Activated CD8-positive, alpha-beta memory T cell treated with anti-CD3 and anti-CD28 coated beads, Interleukin-2, amount 10 ng/mL, durations not matched to agents 7 days and 5 days (primary cell): ENCODE data around the gene CARMIL1. TPM values are rescaled to one million over a fixed set of nuclear protein-coding genes. Genes with fewer than 3 reads are reported as not detected.
"Not testable (repeated sequence)": the region's sequence is repeated elsewhere in the genome, so short reads cannot be mapped to it uniquely, and the experiment has no call there.

ENCODE experiments used
- ATAC-seq: fragments of 150-1000 bp; cut with Tn5 transposase; one replicate; pipeline ENCODE4 v1.10.0; 2021; ENCODE audit warnings: moderate library complexity
- CTCF ChIA-PET: fragments of 350-600 bp; sonication (Branson Sonifier 250); formaldehyde crosslinking; loops from one replicate; lab custom pipeline; 2021; ENCODE audit warnings: antibody characterized with exemption; lab: Charles Lee
- DNase-seq: peaks from one replicate; pipeline ENCODE4 v3.0.0-alpha.2; 2020
- H3K27ac Mint-ChIP-seq: one replicate; pipeline ENCODE4 v1.8.0; 2021; ENCODE audit warnings: mild to moderate bottlenecking, mixed read lengths
- H3K27me3 Mint-ChIP-seq: one replicate; pipeline ENCODE4 v1.8.0; 2021; ENCODE audit warnings: mixed read lengths
- H3K36me3 Mint-ChIP-seq: one replicate; pipeline ENCODE4 v1.8.0; 2021; ENCODE audit warnings: mild to moderate bottlenecking, mixed read lengths
- H3K4me1 Mint-ChIP-seq: one replicate; pipeline ENCODE4 v1.8.0; 2021; ENCODE audit warnings: mixed read lengths
- H3K4me3 Mint-ChIP-seq: one replicate; pipeline ENCODE4 v1.8.0; 2021; ENCODE audit warnings: mild to moderate bottlenecking, moderate library complexity, mixed read lengths
- H3K9me3 Mint-ChIP-seq: one replicate; pipeline ENCODE4 v1.8.0; 2022; ENCODE audit warnings: low read depth, mixed read lengths
- total RNA-seq, 2 experiments: library from RNA; stranded (reverse); gene quantifications; one replicate each; pipeline ENCODE4 v1.2.3, GENCODE V29; 2021

The CARMIL1 gene
- total RNA-seq, 2 experiments from 2014 or later = 3.4 to 3.8 TPM

DNA sequence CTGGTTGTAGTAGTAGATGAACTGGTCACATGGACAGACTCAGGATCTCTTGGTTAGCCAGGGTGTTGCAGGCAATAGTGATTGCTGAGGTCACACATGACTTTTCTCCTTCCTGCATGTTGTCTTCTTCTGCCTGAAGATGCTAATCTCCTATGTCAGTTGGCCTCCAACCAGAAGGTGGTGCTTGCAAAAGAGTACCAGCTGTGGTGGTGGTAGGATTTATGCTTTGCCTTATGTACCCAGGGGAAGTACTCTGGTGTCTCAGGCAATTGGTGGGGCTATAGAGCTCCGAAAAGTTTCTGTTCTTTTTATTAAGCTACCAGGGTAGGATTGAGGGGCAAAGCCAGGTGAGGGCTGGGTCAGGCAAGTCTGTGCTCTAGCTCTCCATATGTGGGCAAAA is 98.5 kb downstream of the CARMIL1 start:
- Mint-ChIP-seq H3K4me1 (peaks cover 12% of the 10 kb centered on the region), H3K36me3 (peaks cover 17% of the 10 kb centered on the region)
- CTCF ChIA-PET = interaction anchor here (0.6 kb wide), 1 partner anchor 39 kb away, joined by 3 read pairs; no protein-coding TSS in a partner anchor

DNA sequence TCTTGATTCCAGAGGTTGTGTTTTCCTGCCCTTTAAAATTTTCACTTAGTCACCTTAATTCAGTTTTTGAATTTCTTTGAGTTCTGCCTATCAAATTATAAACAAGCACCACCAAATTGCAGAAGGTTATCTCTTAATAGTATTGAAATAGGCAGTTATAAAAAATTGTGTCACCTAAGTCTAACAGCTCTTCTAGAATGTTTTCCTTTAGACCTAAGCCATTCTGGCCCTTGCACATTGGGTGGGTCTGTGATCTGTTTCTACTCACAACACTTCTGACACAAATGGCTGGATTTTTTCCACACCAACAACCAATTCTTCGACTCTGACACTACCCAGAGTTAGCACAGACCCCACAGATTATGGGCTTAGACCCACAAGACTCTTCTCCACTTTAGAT is 101.9 kb downstream of the CARMIL1 start:
- H3K9me3 Mint-ChIP-seq = peaks cover 2% of the 10 kb centered on the region
- no peaks in the 10 kb centered on the region for H3K27me3 Mint-ChIP-seq
- CTCF ChIA-PET = interaction anchor here (0.5 kb wide), 1 partner anchor 97 kb away, joined by 3 read pairs; no protein-coding TSS in a partner anchor
- peaks cover 2% of the 10 kb centered on the region for H3K36me3 Mint-ChIP-seq
- H3K4me3 Mint-ChIP-seq = no peak overlapping the region
- ATAC-seq = no peak
- H3K4me1 Mint-ChIP-seq = no peaks in the 10 kb centered on the region
- H3K27ac Mint-ChIP-seq = no peak overlapping the region
- no peak for DNase-seq

More for the DNA sequence above, 98.5 kb downstream of the CARMIL1 start:
- peak; percentile 9 for ATAC-seq
- Mint-ChIP-seq H3K9me3 (peaks cover 11% of the 10 kb centered on the region), H3K27ac (no peak overlapping the region), H3K4me3 (no peak overlapping the region), H3K27me3 (no peaks in the 10 kb centered on the region)
- no peak for DNase-seq

DNA sequence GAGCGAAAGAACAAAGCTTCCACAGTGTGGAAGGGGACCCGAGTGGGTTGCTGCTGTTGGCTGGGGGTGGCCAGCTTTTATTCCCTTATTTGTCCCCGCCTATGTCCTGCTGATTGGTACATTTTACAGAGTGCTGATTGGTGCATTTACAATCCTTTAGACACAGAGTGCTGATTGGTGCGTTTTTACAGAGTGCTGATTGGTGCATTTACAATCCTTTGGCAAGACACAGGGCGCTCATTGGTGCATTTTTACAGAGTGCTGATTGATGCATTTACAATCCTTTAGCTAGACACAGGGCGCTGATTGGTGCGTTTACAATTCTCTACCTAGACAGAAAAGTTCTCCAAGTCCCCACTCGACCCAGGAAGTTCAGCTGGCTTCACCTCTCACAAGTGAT is 103.3 kb downstream of the CARMIL1 start:
- not testable (repeated sequence) for DNase-seq, H3K27me3 Mint-ChIP-seq, H3K4me3 Mint-ChIP-seq, H3K36me3 Mint-ChIP-seq, H3K27ac Mint-ChIP-seq, H3K9me3 Mint-ChIP-seq, H3K4me1 Mint-ChIP-seq, ATAC-seq
- CTCF ChIA-PET = interaction anchor here (0.6 kb wide), 1 partner anchor 930 kb away, joined by 3 read pairs; no protein-coding TSS in a partner anchor

DNA sequence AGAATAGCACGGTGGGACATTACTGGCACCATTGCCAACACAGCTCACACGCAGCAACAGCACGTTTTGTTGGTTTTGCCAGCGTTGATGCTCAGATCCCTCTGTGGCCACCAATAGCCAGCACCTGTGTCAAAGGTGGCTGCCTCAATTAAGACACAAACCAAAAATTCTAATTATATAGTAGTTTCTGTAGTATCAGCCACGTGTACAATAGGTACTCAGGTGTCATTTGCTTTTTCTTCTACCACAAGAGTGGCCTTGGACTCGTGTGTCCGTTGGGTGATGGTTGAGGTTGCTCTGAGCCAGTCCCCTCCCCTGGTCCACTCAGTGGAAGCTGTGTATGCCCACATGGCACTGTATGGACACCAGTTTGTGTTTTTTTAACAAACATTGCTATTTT is 105.1 kb downstream of the CARMIL1 start:
- Mint-ChIP-seq H3K4me1 (peaks cover 3% of the 10 kb centered on the region), H3K9me3 (no peaks in the 10 kb centered on the region), H3K27me3 (no peaks in the 10 kb centered on the region), H3K36me3 (no peaks in the 10 kb centered on the region), H3K27ac (no peak overlapping the region), H3K4me3 (no peak overlapping the region)
- CTCF ChIA-PET = interaction anchor here (1.0 kb wide), 1 partner anchor 16 kb away, joined by 3 read pairs; no protein-coding TSS in a partner anchor
- no peak for ATAC-seq
- no peak for DNase-seq

DNA sequence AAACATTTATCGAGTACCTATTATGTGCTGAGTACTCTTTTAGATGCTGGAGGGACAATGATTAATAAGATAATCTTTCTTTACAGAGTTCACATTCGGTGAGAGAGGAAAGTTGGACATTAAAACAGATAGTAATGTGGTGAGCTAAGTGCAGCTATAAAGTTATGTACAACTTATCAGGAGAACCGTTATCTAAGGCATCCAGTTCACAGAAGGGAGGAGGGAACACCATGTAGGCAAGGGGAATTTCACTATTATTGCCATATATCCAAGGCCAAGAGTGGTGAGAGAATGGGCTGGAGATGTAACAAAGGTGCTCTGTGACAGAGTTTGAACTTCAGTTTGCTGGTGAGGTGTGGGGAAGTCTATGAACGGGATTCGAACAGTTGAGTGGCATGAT is 105.8 kb downstream of the CARMIL1 start:
- Mint-ChIP-seq H3K4me3 (no peak overlapping the region), H3K27me3 (no peaks in the 10 kb centered on the region), H3K36me3 (no peaks in the 10 kb centered on the region), H3K27ac (no peak overlapping the region), H3K9me3 (no peaks in the 10 kb centered on the region), H3K4me1 (peaks cover 3% of the 10 kb centered on the region)
- CTCF ChIA-PET = interaction anchor here (1.0 kb wide), 1 partner anchor 15 kb away, joined by 3 read pairs; no protein-coding TSS in a partner anchor
- no peak for DNase-seq
- ATAC-seq = no peak

DNA sequence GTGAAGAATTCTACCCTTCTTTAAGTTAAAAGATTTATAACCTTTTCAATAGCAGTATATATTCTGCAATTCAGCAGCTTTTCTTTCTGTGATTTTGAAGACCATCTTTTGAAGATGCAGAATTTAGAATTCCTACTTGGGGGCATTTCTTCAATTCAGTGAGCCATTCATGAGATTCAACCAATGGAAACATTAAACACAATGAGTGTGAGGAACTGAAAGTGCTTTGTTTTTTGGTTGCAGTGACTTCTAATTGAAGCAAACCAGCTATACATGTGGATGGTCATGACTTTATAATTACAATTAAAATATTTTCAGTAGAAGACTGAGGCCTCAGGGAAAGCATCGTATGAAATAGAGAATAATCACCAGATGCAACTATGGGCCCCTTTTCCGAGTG is 108.3 kb downstream of the CARMIL1 start:
- CTCF ChIA-PET = no interaction called here
- ATAC-seq (no peak), DNase-seq (no peak)
- Mint-ChIP-seq H3K27me3 (no peaks in the 10 kb centered on the region), H3K36me3 (no peaks in the 10 kb centered on the region), H3K4me1 (peaks cover 3% of the 10 kb centered on the region), H3K27ac (no peak overlapping the region), H3K4me3 (no peak overlapping the region), H3K9me3 (no peaks in the 10 kb centered on the region)

DNA sequence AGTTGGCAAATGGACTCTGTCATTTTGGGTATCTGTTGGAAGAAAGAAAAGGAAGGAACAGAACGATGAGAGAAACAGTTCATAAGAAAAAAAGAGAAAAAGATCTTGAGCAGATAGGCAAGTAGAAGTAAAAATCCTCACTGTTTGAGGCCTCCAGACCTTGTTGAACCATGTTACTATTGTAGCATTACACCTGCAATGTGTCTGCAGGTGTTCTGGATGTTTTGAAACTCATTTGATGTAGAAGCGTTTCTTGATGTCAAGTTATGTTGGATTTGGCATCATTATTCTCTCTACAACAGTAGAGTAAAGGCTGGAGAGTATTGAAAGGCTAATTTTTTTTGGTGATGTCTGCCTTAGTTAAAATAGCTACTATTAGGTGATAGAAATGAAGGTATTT is 108.7 kb downstream of the CARMIL1 start:
- Mint-ChIP-seq H3K36me3 (no peaks in the 10 kb centered on the region), H3K27ac (no peak overlapping the region), H3K9me3 (no peaks in the 10 kb centered on the region), H3K4me1 (peaks cover 3% of the 10 kb centered on the region), H3K4me3 (no peak overlapping the region), H3K27me3 (no peaks in the 10 kb centered on the region)
- no peak for DNase-seq
- CTCF ChIA-PET = no interaction called here
- ATAC-seq = no peak

DNA sequence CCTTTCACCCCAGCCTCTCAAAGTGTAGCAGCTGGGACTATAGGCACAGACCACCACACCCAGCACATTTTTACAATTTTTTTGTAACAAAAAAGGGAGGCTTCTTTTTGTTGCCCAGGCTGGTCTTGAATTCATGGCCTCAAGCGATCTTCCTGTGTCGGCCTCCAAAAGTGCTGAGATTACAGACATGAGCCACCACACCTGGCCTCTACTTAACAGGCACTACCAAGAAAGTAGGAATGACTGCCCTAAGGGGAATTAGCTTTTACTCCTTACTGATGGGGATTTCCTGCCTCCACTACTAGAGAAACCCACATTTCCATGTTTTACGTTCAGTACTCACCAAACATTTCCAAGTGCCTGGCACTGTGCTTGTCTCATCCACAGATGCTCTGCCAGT is 109.6 kb downstream of the CARMIL1 start:
- ATAC-seq (no peak), DNase-seq (no peak)
- no peak overlapping the region for H3K27ac Mint-ChIP-seq
- H3K36me3 Mint-ChIP-seq = no peaks in the 10 kb centered on the region
- CTCF ChIA-PET = no interaction called here
- H3K4me3 Mint-ChIP-seq = no peak overlapping the region
- H3K4me1 Mint-ChIP-seq = peaks cover 3% of the 10 kb centered on the region
- no peaks in the 10 kb centered on the region for H3K27me3 Mint-ChIP-seq
- no peaks in the 10 kb centered on the region for H3K9me3 Mint-ChIP-seq

DNA sequence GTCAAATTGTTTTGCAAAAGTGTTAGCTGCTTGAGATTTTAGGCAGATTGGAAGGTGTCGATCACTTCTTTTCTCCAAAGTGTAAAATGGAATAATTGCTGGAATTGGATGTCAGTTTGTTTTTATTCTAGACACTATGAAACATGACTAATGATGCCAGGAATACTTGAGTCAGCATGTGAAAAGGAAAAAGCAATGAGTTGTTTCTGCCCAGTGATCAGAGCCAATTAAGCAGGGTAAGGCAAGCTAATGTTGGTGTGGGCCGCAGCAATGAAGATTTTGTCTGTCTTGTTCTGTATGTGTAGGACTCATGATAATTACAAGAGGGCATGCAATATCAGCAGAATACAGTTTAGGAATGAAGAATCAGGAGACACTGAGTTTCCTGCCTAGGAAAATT is 110.3 kb downstream of the CARMIL1 start:
- Mint-ChIP-seq H3K4me1 (peaks cover 3% of the 10 kb centered on the region), H3K27me3 (no peaks in the 10 kb centered on the region), H3K27ac (no peak overlapping the region), H3K4me3 (no peak overlapping the region), H3K36me3 (no peaks in the 10 kb centered on the region), H3K9me3 (no peaks in the 10 kb centered on the region)
- ATAC-seq (no peak), DNase-seq (no peak)
- CTCF ChIA-PET = no interaction called here

DNA sequence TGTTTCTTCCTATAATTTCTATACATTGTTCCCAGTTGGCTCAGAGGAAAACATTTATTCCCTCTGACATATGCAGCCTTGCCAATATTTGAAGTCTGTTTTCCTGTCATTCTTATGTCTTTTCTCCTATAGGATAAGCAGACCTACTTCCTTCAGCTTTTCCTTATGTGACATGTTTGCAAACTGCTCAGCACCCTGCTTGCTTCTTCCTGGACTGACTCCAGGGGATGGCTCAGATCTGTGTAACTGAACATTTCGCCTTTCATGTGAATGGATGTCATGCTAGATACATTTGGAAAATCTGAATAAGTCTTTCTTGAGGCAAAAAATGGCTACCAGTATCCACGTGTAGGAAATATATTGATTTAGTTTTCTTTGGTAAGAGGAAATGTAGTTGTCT is 113.2 kb downstream of the CARMIL1 start:
- Mint-ChIP-seq H3K4me1 (peaks cover 3% of the 10 kb centered on the region), H3K36me3 (no peaks in the 10 kb centered on the region), H3K9me3 (no peaks in the 10 kb centered on the region), H3K27ac (no peak overlapping the region), H3K27me3 (no peaks in the 10 kb centered on the region), H3K4me3 (no peak overlapping the region)
- no peak for ATAC-seq
- CTCF ChIA-PET = no interaction called here
- no peak for DNase-seq

DNA sequence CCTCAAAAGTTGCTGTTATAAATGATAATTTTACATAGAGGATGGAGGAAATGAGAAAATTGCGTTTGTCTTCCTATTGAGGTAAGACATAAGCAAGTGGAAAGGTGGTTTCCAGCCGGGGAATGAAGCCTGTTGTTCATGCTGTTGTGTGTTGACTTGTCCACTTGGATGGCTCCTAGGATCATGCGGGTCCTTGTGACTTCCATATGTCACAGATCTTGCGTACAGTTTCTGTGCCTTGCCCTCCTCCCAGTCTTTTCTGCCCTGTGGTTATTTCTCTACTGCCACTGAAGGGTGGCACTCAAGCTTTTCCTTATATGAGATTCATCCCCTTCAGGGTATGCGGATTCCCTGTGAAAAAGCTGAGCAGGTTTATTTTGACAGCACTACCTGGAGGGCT is 116.6 kb downstream of the CARMIL1 start:
- Mint-ChIP-seq H3K4me1 (no peaks in the 10 kb centered on the region), H3K36me3 (no peaks in the 10 kb centered on the region), H3K9me3 (no peaks in the 10 kb centered on the region), H3K4me3 (no peak overlapping the region), H3K27ac (no peak overlapping the region), H3K27me3 (no peaks in the 10 kb centered on the region)
- CTCF ChIA-PET = no interaction called here
- no peak for ATAC-seq
- no peak for DNase-seq

DNA sequence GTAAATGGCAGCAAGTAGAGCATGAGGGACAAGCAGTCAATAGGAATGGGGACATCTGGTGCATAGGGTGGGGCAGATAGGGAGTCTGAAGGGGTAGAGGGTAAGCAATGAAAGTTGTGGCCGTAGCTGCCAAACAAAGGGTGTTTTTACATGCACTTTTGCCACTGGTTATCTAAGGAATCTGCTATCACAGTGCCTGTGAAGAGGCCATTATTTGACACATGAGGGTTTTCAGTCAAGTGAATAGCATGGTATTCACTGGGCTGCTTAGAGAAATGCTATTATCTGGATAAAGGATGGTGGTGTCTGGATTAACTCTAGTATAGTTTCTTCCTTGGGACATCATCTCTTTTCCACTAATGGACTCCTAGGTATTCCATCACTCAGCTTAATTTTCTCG is 118.2 kb downstream of the CARMIL1 start:
- Mint-ChIP-seq H3K27ac (no peak overlapping the region), H3K4me3 (no peak overlapping the region), H3K36me3 (no peaks in the 10 kb centered on the region), H3K4me1 (no peaks in the 10 kb centered on the region), H3K9me3 (no peaks in the 10 kb centered on the region), H3K27me3 (no peaks in the 10 kb centered on the region)
- no peak for ATAC-seq
- CTCF ChIA-PET = no interaction called here
- no peak for DNase-seq

DNA sequence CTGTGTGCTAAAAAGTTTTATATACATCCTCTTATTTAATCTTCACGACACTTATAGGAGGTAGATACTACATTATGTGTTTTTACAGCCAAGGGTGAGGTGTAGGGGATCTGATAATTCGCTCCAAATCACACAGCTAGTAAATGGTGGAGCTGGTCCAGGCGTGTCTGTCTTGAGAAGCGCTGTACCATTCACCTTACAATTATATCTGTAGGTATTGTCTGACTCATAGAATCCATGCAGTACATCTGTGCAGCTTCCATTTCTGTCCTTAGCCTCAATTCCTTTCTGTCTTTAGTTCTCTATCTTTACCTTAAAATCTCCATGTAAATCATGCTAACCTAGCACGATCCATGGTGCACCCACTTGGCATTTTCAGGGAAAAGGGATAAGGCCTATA is 120.7 kb downstream of the CARMIL1 start:
- Mint-ChIP-seq H3K27ac (no peak overlapping the region), H3K4me3 (no peak overlapping the region), H3K9me3 (no peaks in the 10 kb centered on the region), H3K4me1 (peaks cover 15% of the 10 kb centered on the region), H3K36me3 (peaks cover 2% of the 10 kb centered on the region), H3K27me3 (no peaks in the 10 kb centered on the region)
- DNase-seq (no peak), ATAC-seq (no peak)
- CTCF ChIA-PET = interaction anchor here (0.7 to 1.0 kb wide), 3 partner anchors 14 to 30 kb away, joined by 3 read pairs; no protein-coding TSS in a partner anchor

DNA sequence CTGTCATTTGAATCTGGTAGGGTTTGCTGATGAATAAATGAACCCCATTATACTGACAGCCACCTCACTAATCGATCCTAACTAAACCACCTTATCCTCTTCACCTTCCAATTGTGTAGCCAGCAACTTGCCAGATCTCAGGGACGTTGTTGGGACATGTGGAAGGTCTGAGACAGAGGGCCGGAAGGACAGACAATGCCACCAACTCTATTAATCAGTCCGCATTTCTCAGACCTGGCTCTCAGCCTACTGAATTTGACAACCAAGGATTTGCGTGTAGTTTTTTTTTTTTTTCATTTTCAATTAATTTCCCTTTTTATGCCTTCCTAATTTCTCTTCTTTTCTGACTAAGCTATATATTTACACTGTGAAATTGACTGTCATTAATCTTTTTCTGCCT is 122.5 kb downstream of the CARMIL1 start:
- CTCF ChIA-PET = no interaction called here
- H3K27me3 Mint-ChIP-seq = no peaks in the 10 kb centered on the region
- H3K9me3 Mint-ChIP-seq = no peaks in the 10 kb centered on the region
- ATAC-seq = no peak
- H3K4me1 Mint-ChIP-seq = peaks cover 15% of the 10 kb centered on the region
- DNase-seq = no peak
- peaks cover 2% of the 10 kb centered on the region for H3K36me3 Mint-ChIP-seq
- no peak overlapping the region for H3K27ac Mint-ChIP-seq
- no peak overlapping the region for H3K4me3 Mint-ChIP-seq

DNA sequence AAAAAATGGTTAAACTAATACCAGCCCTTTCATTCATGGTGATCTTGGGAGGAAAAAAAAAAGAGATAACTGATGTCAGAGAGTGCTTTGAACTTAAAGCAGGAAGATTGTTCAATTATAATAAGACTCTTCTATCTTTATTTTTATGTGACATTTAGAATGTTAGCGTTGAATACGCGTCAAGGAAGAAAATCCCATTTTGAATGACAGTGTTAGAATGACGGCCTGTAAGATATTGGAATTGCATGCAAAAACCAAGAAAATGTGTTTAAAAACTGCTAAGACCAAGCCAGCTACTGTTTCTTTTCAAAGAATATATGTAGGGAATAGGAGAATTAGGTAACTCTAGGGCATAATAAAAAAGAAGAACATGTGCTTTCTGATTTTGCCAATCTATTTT is 123.0 kb downstream of the CARMIL1 start:
- no peaks in the 10 kb centered on the region for H3K9me3 Mint-ChIP-seq
- CTCF ChIA-PET = no interaction called here
- H3K4me1 Mint-ChIP-seq = peaks cover 15% of the 10 kb centered on the region
- H3K4me3 Mint-ChIP-seq = no peak overlapping the region
- H3K27ac Mint-ChIP-seq = no peak overlapping the region
- H3K27me3 Mint-ChIP-seq = no peaks in the 10 kb centered on the region
- DNase-seq (no peak), ATAC-seq (no peak)
- peaks cover 2% of the 10 kb centered on the region for H3K36me3 Mint-ChIP-seq
